ENCODE measurements around the gene TSPAN17. TPM values are rescaled to one million over a fixed set of nuclear protein-coding genes. Genes with fewer than 3 reads are reported as not detected.
"Not testable (repeated sequence)": the region's sequence is repeated elsewhere in the genome, so short reads cannot be mapped to it uniquely, and the experiment has no call there.

Gene TSPAN17
- polyA plus RNA-seq (ENCODE audit: insufficient read length in 10 of 10): 10 to 100 TPM; 23.7 to 34.3 (median 27.7) TPM
- long read RNA-seq, donor 1, partial matches to known transcripts: 0 of 3 reads
- long read RNA-seq, donor 1, other reads (novel, unspliced or antisense): 0 of 3 reads
- long read RNA-seq, donor 2, partial matches to known transcripts: 0 of 2 reads
- long read RNA-seq, donor 2, other reads (novel, unspliced or antisense): 0 of 2 reads
- long read RNA-seq, donor 3: 0 reads
- long read RNA-seq, donor 4, partial matches to known transcripts: 0 of 2 reads
- long read RNA-seq, donor 4, other reads (novel, unspliced or antisense): 0 of 2 reads
- long read RNA-seq, donor 5, partial matches to known transcripts: 6 of 12 reads
- long read RNA-seq, donor 5, other reads (novel, unspliced or antisense): 0 of 12 reads
- long read RNA-seq, donor 6, partial matches to known transcripts: 16 of 18 reads
- long read RNA-seq, donor 6, other reads (novel, unspliced or antisense): 0 of 18 reads
- long read RNA-seq, donor 7, partial matches to known transcripts: 0 of 2 reads
- long read RNA-seq, donor 7, other reads (novel, unspliced or antisense): 0 of 2 reads
- long read RNA-seq, donor 8, partial matches to known transcripts: 0 of 2 reads
- long read RNA-seq, donor 8, other reads (novel, unspliced or antisense): 0 of 2 reads
- long read RNA-seq, donor 9, partial matches to known transcripts: 0 of 1 reads
- long read RNA-seq, donor 9, other reads (novel, unspliced or antisense): 0 of 1 reads

GRCh38 chr5:176647030-176647842 is at the start of gene TSPAN17:
TSS of gene TSPAN17 (plus strand) at chr5:176647484. CDS start at chr5:176647616, 132 bp downstream.
- peak; percentile 99 to 100 (median 100) for DNase-seq

GRCh38 chr5:176599749-176600430 is 47.4 kb upstream of the TSPAN17 start:
- DNase-seq: not testable (repeated sequence)

- no peak for DNase-seq
These were observed 45.3 kb upstream of the TSPAN17 start for GRCh38 chr5:176601901-176602482.

GRCh38 chr5:176603091-176603490 is 44.2 kb upstream of the TSPAN17 start:
- no peak for DNase-seq

- no peak for DNase-seq
These were observed 41.3 kb upstream of the TSPAN17 start for GRCh38 chr5:176606032-176606431.

GRCh38 chr5:176606875-176607274 is 40.4 kb upstream of the TSPAN17 start:
- DNase-seq: no peak

GRCh38 chr5:176608142-176608705 is 39.1 kb upstream of the TSPAN17 start:
- DNase-seq: no peak

- DNase-seq: no peak
These were observed 38.2 kb upstream of the TSPAN17 start for GRCh38 chr5:176608937-176609723.

GRCh38 chr5:176609724-176610434 is 37.4 kb upstream of the TSPAN17 start, which contains the start of gene GPRIN1:
TSS of gene GPRIN1 (minus strand) at chr5:176610156. CDS start at chr5:176599834, 10,322 bp downstream.
- DNase-seq: peak; percentile 42 to 80 (median 67)

- no peak for DNase-seq
These were observed 36.9 kb upstream of the TSPAN17 start for GRCh38 chr5:176610435-176610773.

GRCh38 chr5:176611435-176611834 is 35.8 kb upstream of the TSPAN17 start:
- peak; percentile 71 to 88 (median 84) for DNase-seq

- DNase-seq: no peak
These were observed 35.3 kb upstream of the TSPAN17 start for GRCh38 chr5:176612008-176612407.

GRCh38 chr5:176612855-176613254 is 34.4 kb upstream of the TSPAN17 start:
- no peak for DNase-seq

- no peak for DNase-seq
These were observed 32.3 kb upstream of the TSPAN17 start for GRCh38 chr5:176614805-176615478.

GRCh38 chr5:176616511-176616910 is 30.8 kb upstream of the TSPAN17 start:
- no peak for DNase-seq

- no peak for DNase-seq
These were observed 28.5 kb upstream of the TSPAN17 start for GRCh38 chr5:176618783-176619182.

- peak; percentile 44 to 64 (median 62) for DNase-seq
These were observed 28.1 kb upstream of the TSPAN17 start for GRCh38 chr5:176619203-176619568.

- DNase-seq: no peak
These were observed 27.5 kb upstream of the TSPAN17 start for GRCh38 chr5:176619569-176620332.

Measured in muscle of back (tissue), 13 donors.